CD14-positive monocyte (primary cell): Measurements from ENCODE around the gene NAA25. TPM values are rescaled to one million over a fixed set of nuclear protein-coding genes. Genes with fewer than 3 reads are reported as not detected.

ENCODE experiments used
- DNase-seq, 3 donors: peaks; one replicate each; pipeline ENCODE4 v3.0.0-alpha.2; 2011 to 2022
- H2AFZ ChIP-seq: 2 replicates; pipeline ENCODE4 v1.6.0; 2012; ENCODE audit warnings: mild to moderate bottlenecking, low read depth, low read length, inconsistent platforms; ENCODE audit not compliant: insufficient read depth, poor library complexity, severe bottlenecking
- H3K27ac ChIP-seq, 2 donors: 1 replicate in 1 of 2; 2 replicates in 1 of 2; pipeline ENCODE4 v1.5.1; 2012 to 2013; ENCODE audit warnings: low read length in 2 of 2, control low read depth in 1 of 2, inconsistent platforms in 1 of 2, low read depth in 1 of 2, mild to moderate bottlenecking in 1 of 2
- H3K27me3 ChIP-seq, 2 donors: one replicate each; pipeline versions ENCODE4 v1.6.0 to v1.6.1; 2011 to 2013; ENCODE audit warnings: low read length in 2 of 2; ENCODE audit not compliant: control insufficient read depth in 2 of 2, insufficient read depth in 2 of 2
- H3K36me3 ChIP-seq, 2 donors: replicated peaks in 1 of 2; 1 replicate in 1 of 2; 2 replicates in 1 of 2; pipeline versions ENCODE4 v1.5.1 to v1.6.1; 2012 to 2013; ENCODE audit warnings: low read length in 2 of 2, control low read depth in 1 of 2, inconsistent platforms in 1 of 2, mild to moderate bottlenecking in 1 of 2; ENCODE audit not compliant: insufficient read depth in 2 of 2, control insufficient read depth in 1 of 2
- H3K4me1 ChIP-seq, 2 donors: 1 replicate in 1 of 2; 2 replicates in 1 of 2; pipeline versions ENCODE4 v1.5.1 to v1.6.1; 2012 to 2013; ENCODE audit warnings: low read length in 2 of 2, control low read depth in 1 of 2, inconsistent platforms in 1 of 2, mild to moderate bottlenecking in 1 of 2, moderate library complexity in 1 of 2; ENCODE audit not compliant: insufficient read depth in 2 of 2, control insufficient read depth in 1 of 2
- H3K4me2 ChIP-seq: replicated peaks from 2 replicates; pipeline ENCODE3; 2012; ENCODE audit warnings: low read length, moderate library complexity, mild to moderate bottlenecking; ENCODE audit not compliant: poor library complexity, severe bottlenecking; ENCODE audit errors: extremely low read depth
- H3K4me3 ChIP-seq, 3 experiments: fragments of 200-600 bp in 1 of 3; sonication (generic) in 1 of 3; replicated peaks in 1 of 3; 1 replicate in 2 of 3; 2 replicates in 1 of 3; pipeline ENCODE4 v1.5.1; 2011 to 2013; ENCODE audit warnings: low read length in 3 of 3, mild to moderate bottlenecking in 3 of 3, control low read depth in 2 of 3, low read depth in 2 of 3, inconsistent platforms in 1 of 3, moderate library complexity in 1 of 3
- H3K79me2 ChIP-seq: 2 replicates; pipeline ENCODE4 v1.6.0; 2012; ENCODE audit warnings: mild to moderate bottlenecking, control low read depth, inconsistent platforms, low read length, moderate library complexity; ENCODE audit not compliant: insufficient read depth
- H3K9ac ChIP-seq: 2 replicates; pipeline ENCODE4 v1.6.0; 2017; ENCODE audit warnings: low read length, mild to moderate bottlenecking; ENCODE audit not compliant: insufficient read depth, poor library complexity, severe bottlenecking
- H3K9me3 ChIP-seq, 2 donors: replicated peaks in 1 of 2; 1 replicate in 1 of 2; 2 replicates in 1 of 2; pipeline versions ENCODE4 v1.5.1 to v1.6.1; 2012 to 2013; ENCODE audit warnings: low read length in 2 of 2, control low read depth in 1 of 2; ENCODE audit not compliant: control insufficient read depth in 1 of 2, insufficient read depth in 1 of 2
- H4K20me1 ChIP-seq: 2 replicates; pipeline ENCODE4 v1.6.0; 2012; ENCODE audit warnings: mild to moderate bottlenecking, low read length, control low read depth, moderate library complexity; ENCODE audit not compliant: insufficient read depth
- H3K27ac Mint-ChIP-seq, 7 donors: one replicate each; pipeline ENCODE4 v1.8.0; 2020; ENCODE audit warnings: mild to moderate bottlenecking in 7 of 7, mixed read lengths in 7 of 7, moderate library complexity in 6 of 7, inconsistent platforms in 2 of 7
- H3K27me3 Mint-ChIP-seq, 3 donors: one replicate each; pipeline ENCODE4 v1.8.0; 2021 to 2022; ENCODE audit warnings: low read depth in 3 of 3, mild to moderate bottlenecking in 3 of 3, mixed read lengths in 3 of 3, moderate library complexity in 3 of 3, inconsistent platforms in 1 of 3
- H3K36me3 Mint-ChIP-seq, 2 donors: one replicate each; pipeline ENCODE4 v1.8.0; 2020; ENCODE audit warnings: mixed read lengths in 2 of 2, inconsistent platforms in 1 of 2, mild to moderate bottlenecking in 1 of 2
- H3K4me1 Mint-ChIP-seq: one replicate; pipeline ENCODE4 v1.8.0; 2020; ENCODE audit warnings: mild to moderate bottlenecking, mixed read lengths
- H3K4me3 Mint-ChIP-seq, 2 donors: one replicate each; pipeline ENCODE4 v1.8.0; 2020; ENCODE audit warnings: mild to moderate bottlenecking in 2 of 2, mixed read lengths in 2 of 2, moderate library complexity in 1 of 2
- H3K9me3 Mint-ChIP-seq, 7 donors: one replicate each; pipeline ENCODE4 v1.8.0; 2020 to 2022; ENCODE audit warnings: mixed read lengths in 7 of 7, mild to moderate bottlenecking in 6 of 7, moderate library complexity in 6 of 7, inconsistent platforms in 2 of 7
- CTCF ChIP-seq: fragments of 200-600 bp; IDR thresholded peaks from one replicate; pipeline ENCODE4 v1.8.0; 2022; ENCODE audit warnings: antibody characterized with exemption, mild to moderate bottlenecking
- WGBS: methylation state at CpG from one replicate; pipeline ENCODE4 v1.1.5; 2013; ENCODE audit warnings: missing lambda C conversion rate; ENCODE audit not compliant: insufficient coverage; 5-methylcytosine and 5-hydroxymethylcytosine counted together
- intact Hi-C, 2 donors: fragments of 100-400 bp; cut with micrococcal nuclease; formaldehyde crosslinking; loops; one replicate each; pipeline versions ENCODE4 v1.15.0 to v1.15.1; 2023
- polyA plus RNA-seq, 3 donors: library from polyadenylated mRNA; depleted of rRNA in 1 of 3; unstranded in 2 of 3; stranded (reverse) in 1 of 3; fragments of 300-500 nt in 2 of 3; fragments of >200 nt in 1 of 3; fragmentation: Illumina TruSeq in 2 of 3; gene quantifications; 1 replicate in 2 of 3; 2 replicates in 1 of 3; pipeline ENCODE4 v1.2.3, GENCODE V29; 2012 to 2021

NAA25 gene
- polyA plus RNA-seq, 3 donors = 4.3 to 7.9 (median 7.3) TPM

- H3K4me2 ChIP-seq = no peak overlapping the region
- no peaks in the 10 kb centered on the region for H3K9me3 ChIP-seq
- no peaks in the 10 kb centered on the region for H3K27me3 ChIP-seq
- no peak overlapping the region for H3K9ac ChIP-seq
- peaks cover 84 to 95% of the 10 kb centered on the region in 2 donors for H3K36me3 ChIP-seq
- WGBS = 100% methylated on average over 2 of the region's 5 CpGs
- intact Hi-C loops = loop anchor here in 1 of 2 donors (10.0 kb wide), 1 partner anchor 55 kb away; no protein-coding TSS in a partner anchor
- H4K20me1 ChIP-seq = peaks cover 64% of the 10 kb centered on the region
- peak overlapping the region in 1 of 2 donors; percentile 20 for H3K27ac ChIP-seq
- TF ChIP-seq CTCF = no peak
- no peak for DNase-seq
- H3K27ac Mint-ChIP-seq = no peak overlapping the region
- H3K4me1 Mint-ChIP-seq = peaks cover 16% of the 10 kb centered on the region
- H3K9me3 Mint-ChIP-seq = peaks cover 0 to 1% (median 0%) of the 10 kb centered on the region in 7 donors
- peaks cover 0 to 2% (median 1%) of the 10 kb centered on the region in 3 donors for H3K27me3 Mint-ChIP-seq
- peaks cover 3% of the 10 kb centered on the region for H3K79me2 ChIP-seq
- no peak overlapping the region for H2AFZ ChIP-seq
- H3K36me3 Mint-ChIP-seq = peaks cover 75 to 89% of the 10 kb centered on the region in 2 donors
- no peak overlapping the region for H3K4me3 Mint-ChIP-seq
- H3K4me3 ChIP-seq = no peak overlapping the region
- peaks cover 4 to 14% of the 10 kb centered on the region in 2 donors for H3K4me1 ChIP-seq
Observed at GRCh38 chr12:112149596-112149995, 41.0 kb upstream of the NAA25 start.

GRCh38 chr12:112148031-112148513 is 39.5 kb upstream of the NAA25 start:
- peak overlapping the region in 1 of 2 donors; percentile 52 for H3K27ac ChIP-seq
- peaks cover 86 to 95% of the 10 kb centered on the region in 2 donors for H3K36me3 ChIP-seq
- Mint-ChIP-seq H3K27me3 (no peaks in the 10 kb centered on the region), H3K4me3 (no peak overlapping the region), H3K36me3 (peaks cover 75 to 89% of the 10 kb centered on the region in 2 donors), H3K4me1 (peaks cover 18% of the 10 kb centered on the region), H3K9me3 (no peaks in the 10 kb centered on the region), H3K27ac (peak overlapping the region in 3 of 7 donors; percentile 16 to 67 (median 41))
- H3K4me2 ChIP-seq = no peak overlapping the region
- H3K9ac ChIP-seq = no peak overlapping the region
- H2AFZ ChIP-seq = no peak overlapping the region
- peaks cover 4 to 22% of the 10 kb centered on the region in 2 donors for H3K4me1 ChIP-seq
- H3K27me3 ChIP-seq = no peaks in the 10 kb centered on the region
- H4K20me1 ChIP-seq = peaks cover 58% of the 10 kb centered on the region
- TF ChIP-seq CTCF = no peak
- no peak for DNase-seq
- no peak overlapping the region for H3K4me3 ChIP-seq
- intact Hi-C loops = loop anchor here in 1 of 2 donors (10.0 kb wide), 1 partner anchor 53 kb away; no protein-coding TSS in a partner anchor
- 92% methylated on average over 3 of the region's 3 CpGs for WGBS
- H3K79me2 ChIP-seq = peaks cover 3% of the 10 kb centered on the region
- no peaks in the 10 kb centered on the region for H3K9me3 ChIP-seq
